Measurements from ENCODE around the gene MSI2. TPM values are rescaled to one million over a fixed set of nuclear protein-coding genes. Genes with fewer than 3 reads are reported as not detected.
"Not testable (repeated sequence)": the region's sequence is repeated elsewhere in the genome, so short reads cannot be mapped to it uniquely, and the experiment has no call there.

Gene MSI2
- total RNA-seq, 1 donor from 2014 or later = 67.9 TPM

DNA sequence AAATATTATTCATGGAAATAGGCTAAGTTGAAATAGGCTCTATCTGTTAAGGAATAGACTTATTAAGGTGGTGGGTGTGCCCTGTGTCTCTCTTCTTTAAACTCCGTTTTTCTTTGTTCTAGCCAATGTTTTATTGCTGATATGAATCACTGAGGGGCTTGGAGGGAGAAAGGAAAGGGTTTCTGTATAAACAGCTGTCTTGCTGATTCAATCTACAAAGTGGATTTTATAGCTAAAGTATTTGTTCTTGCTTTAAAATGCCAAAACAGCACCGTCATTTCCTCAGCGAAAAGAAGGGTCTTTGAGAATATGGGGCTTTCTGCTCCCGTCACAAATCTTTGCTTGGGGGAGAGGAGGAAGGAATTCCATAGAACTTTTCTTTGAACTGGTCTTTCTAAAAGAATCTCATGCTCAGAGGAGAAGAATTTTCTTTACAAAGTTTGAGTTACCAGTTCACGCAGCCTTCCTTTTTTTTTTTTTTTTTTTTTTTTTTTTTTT lies 39.3 kb downstream of the MSI2 start:
- H3K27ac Mint-ChIP-seq (ENCODE audit: unreplicated experiment) = peak overlapping the region; percentile 93
- H3K27me3 Mint-ChIP-seq (ENCODE audit: low read depth, unreplicated experiment) = no peaks in the 10 kb centered on the region
- peak overlapping the region; percentile 71 for H3K4me3 Mint-ChIP-seq (ENCODE audit: unreplicated experiment)
- no peak overlapping the region for H2AFZ ChIP-seq (ENCODE audit: low read depth, low read length)
- peaks cover 5% of the 10 kb centered on the region for H3K36me3 ChIP-seq (ENCODE audit: insufficient read depth, low read length)
- no peaks in the 10 kb centered on the region for H3K27me3 ChIP-seq (ENCODE audit: insufficient read depth, low read length)
- no peak for FAIRE-seq
- TF ChIP-seq CTCF (IDR thresholded peaks at IDR 0.05; ENCODE audit: insufficient read depth, low read depth, low read length) (no peak), EZH2 (IDR thresholded peaks at IDR 0.05; ENCODE audit: insufficient read depth, low read length) (no peak)
- peaks cover 8% of the 10 kb centered on the region for H3K79me2 ChIP-seq (ENCODE audit: insufficient read depth, low read length)
- H3K4me1 ChIP-seq (ENCODE audit: insufficient read depth, low read length) = peaks cover 37% of the 10 kb centered on the region
- H3K9ac ChIP-seq (ENCODE audit: low read length) = peak overlapping the region; percentile 61
- peaks cover 28% of the 10 kb centered on the region for H3K4me1 Mint-ChIP-seq (ENCODE audit: low read depth, unreplicated experiment)
- peaks cover 31% of the 10 kb centered on the region for H3K36me3 Mint-ChIP-seq (ENCODE audit: low read depth, unreplicated experiment)
- peak overlapping the region; percentile 81 for H3K27ac ChIP-seq (ENCODE audit: low read depth, low read length)
- peaks cover 2% of the 10 kb centered on the region for H4K20me1 ChIP-seq (ENCODE audit: insufficient read depth, low read length)
- H3K4me2 ChIP-seq (ENCODE audit: low read length) = peak overlapping the region; percentile 80
- H3K9me3 Mint-ChIP-seq (ENCODE audit: unreplicated experiment) = peaks cover 21% of the 10 kb centered on the region
- DNase-seq (ENCODE audit: low read depth) = peak; percentile 76
- peak overlapping the region; percentile 37 for H3K4me3 ChIP-seq (ENCODE audit: insufficient read depth, low read depth, low read length)
- H3K9me3 ChIP-seq (ENCODE audit: insufficient read depth, low read depth, low read length) = peaks cover 3% of the 10 kb centered on the region

DNA sequence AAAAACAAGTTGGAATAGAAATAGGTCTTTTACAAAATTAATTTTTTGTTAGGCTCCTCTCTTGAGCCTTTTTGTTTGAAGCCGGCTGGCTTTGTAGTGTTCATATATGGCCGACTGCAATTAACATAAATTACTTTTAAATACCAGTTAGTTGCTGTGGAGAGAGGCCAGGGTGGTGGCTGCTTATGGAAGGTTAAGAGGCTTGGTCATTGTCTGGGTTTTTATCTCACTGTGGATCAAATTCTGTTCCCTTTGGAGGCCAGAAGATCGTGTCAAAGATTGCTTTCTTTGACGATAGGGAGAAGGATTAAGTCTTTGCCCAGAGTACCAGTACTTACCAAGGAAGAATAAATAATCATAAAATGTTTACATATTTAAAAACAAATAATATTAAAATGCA lies 39.9 kb downstream of the MSI2 start:
- H3K79me2 ChIP-seq (ENCODE audit: insufficient read depth, low read length) = peaks cover 8% of the 10 kb centered on the region
- peaks cover 28% of the 10 kb centered on the region for H3K4me1 Mint-ChIP-seq (ENCODE audit: low read depth, unreplicated experiment)
- H3K27me3 ChIP-seq (ENCODE audit: insufficient read depth, low read length) = no peaks in the 10 kb centered on the region
- H3K36me3 ChIP-seq (ENCODE audit: insufficient read depth, low read length) = peaks cover 5% of the 10 kb centered on the region
- peak overlapping the region; percentile 37 for H3K4me3 ChIP-seq (ENCODE audit: insufficient read depth, low read depth, low read length)
- peak overlapping the region; percentile 81 for H3K27ac ChIP-seq (ENCODE audit: low read depth, low read length)
- H3K27ac Mint-ChIP-seq (ENCODE audit: unreplicated experiment) = peak overlapping the region; percentile 93
- peaks cover 38% of the 10 kb centered on the region for H3K36me3 Mint-ChIP-seq (ENCODE audit: low read depth, unreplicated experiment)
- H2AFZ ChIP-seq (ENCODE audit: low read depth, low read length) = no peak overlapping the region
- no peak for TF ChIP-seq CTCF (IDR thresholded peaks at IDR 0.05; ENCODE audit: insufficient read depth, low read depth, low read length)
- peak overlapping the region; percentile 80 for H3K4me2 ChIP-seq (ENCODE audit: low read length)
- H4K20me1 ChIP-seq (ENCODE audit: insufficient read depth, low read length) = no peaks in the 10 kb centered on the region
- FAIRE-seq (no peak), DNase-seq (ENCODE audit: low read depth) (no peak)
- no peak overlapping the region for H3K4me3 Mint-ChIP-seq (ENCODE audit: unreplicated experiment)
- H3K9ac ChIP-seq (ENCODE audit: low read length) = peak overlapping the region; percentile 61
- no peaks in the 10 kb centered on the region for H3K27me3 Mint-ChIP-seq (ENCODE audit: low read depth, unreplicated experiment)
- H3K9me3 Mint-ChIP-seq (ENCODE audit: unreplicated experiment) = peaks cover 21% of the 10 kb centered on the region
- peaks cover 37% of the 10 kb centered on the region for H3K4me1 ChIP-seq (ENCODE audit: insufficient read depth, low read length)
- H3K9me3 ChIP-seq (ENCODE audit: insufficient read depth, low read depth, low read length) = peaks cover 3% of the 10 kb centered on the region

GRCh38 chr17:57299176-57299575 lies 42.9 kb downstream of the MSI2 start:
- DNase-seq (ENCODE audit: low read depth) = no peak
- FAIRE-seq = no peak
- Histone ChIP-seq H3K27me3 (ENCODE audit: insufficient read depth, low read length) (no peaks in the 10 kb centered on the region), H3K9me3 (ENCODE audit: insufficient read depth, low read depth, low read length) (peaks cover 3% of the 10 kb centered on the region), H3K27ac (ENCODE audit: low read depth, low read length) (no peak overlapping the region), H4K20me1 (ENCODE audit: insufficient read depth, low read length) (no peaks in the 10 kb centered on the region), H3K36me3 (ENCODE audit: insufficient read depth, low read length) (peaks cover 5% of the 10 kb centered on the region), H3K4me3 (ENCODE audit: insufficient read depth, low read depth, low read length) (no peak overlapping the region), H3K79me2 (ENCODE audit: insufficient read depth, low read length) (peaks cover 4% of the 10 kb centered on the region), H2AFZ (ENCODE audit: low read depth, low read length) (no peak overlapping the region), H3K4me2 (ENCODE audit: low read length) (no peak overlapping the region), H3K4me1 (ENCODE audit: insufficient read depth, low read length) (peaks cover 22% of the 10 kb centered on the region), H3K9ac (ENCODE audit: low read length) (no peak overlapping the region)
- no peak overlapping the region for H3K4me3 Mint-ChIP-seq (ENCODE audit: unreplicated experiment)
- H3K27me3 Mint-ChIP-seq (ENCODE audit: low read depth, unreplicated experiment) = no peaks in the 10 kb centered on the region
- no peak for TF ChIP-seq EZH2 (IDR thresholded peaks at IDR 0.05; ENCODE audit: insufficient read depth, low read length)
- TF ChIP-seq CTCF (IDR thresholded peaks at IDR 0.05; ENCODE audit: insufficient read depth, low read depth, low read length) = no peak
- peaks cover 40% of the 10 kb centered on the region for H3K36me3 Mint-ChIP-seq (ENCODE audit: low read depth, unreplicated experiment)
- no peak overlapping the region for H3K27ac Mint-ChIP-seq (ENCODE audit: unreplicated experiment)
- H3K9me3 Mint-ChIP-seq (ENCODE audit: unreplicated experiment) = peaks cover 21% of the 10 kb centered on the region
- peaks cover 18% of the 10 kb centered on the region for H3K4me1 Mint-ChIP-seq (ENCODE audit: low read depth, unreplicated experiment)

GRCh38 chr17:57300592-57300991 lies 44.3 kb downstream of the MSI2 start:
- Mint-ChIP-seq H3K36me3 (ENCODE audit: low read depth, unreplicated experiment) (peaks cover 40% of the 10 kb centered on the region), H3K9me3 (ENCODE audit: unreplicated experiment) (peaks cover 21% of the 10 kb centered on the region)
- not testable (repeated sequence) for H3K9me3 ChIP-seq (ENCODE audit: insufficient read depth, low read depth, low read length); DNase-seq (ENCODE audit: low read depth); H3K27me3 Mint-ChIP-seq (ENCODE audit: low read depth, unreplicated experiment); H3K27ac Mint-ChIP-seq (ENCODE audit: unreplicated experiment); H3K4me3 Mint-ChIP-seq (ENCODE audit: unreplicated experiment); H3K27ac ChIP-seq (ENCODE audit: low read depth, low read length); H4K20me1 ChIP-seq (ENCODE audit: insufficient read depth, low read length); H3K79me2 ChIP-seq (ENCODE audit: insufficient read depth, low read length); H3K4me1 ChIP-seq (ENCODE audit: insufficient read depth, low read length); FAIRE-seq; H3K4me1 Mint-ChIP-seq (ENCODE audit: low read depth, unreplicated experiment); H3K4me2 ChIP-seq (ENCODE audit: low read length); H3K4me3 ChIP-seq (ENCODE audit: insufficient read depth, low read depth, low read length); H3K36me3 ChIP-seq (ENCODE audit: insufficient read depth, low read length); H3K27me3 ChIP-seq (ENCODE audit: insufficient read depth, low read length); H2AFZ ChIP-seq (ENCODE audit: low read depth, low read length); H3K9ac ChIP-seq (ENCODE audit: low read length)
